Gastrocnemius medialis (tissue), 4 donors: Measurements from ENCODE around the gene TLCD2. TPM values are rescaled to one million over a fixed set of nuclear protein-coding genes. Genes with fewer than 3 reads are reported as not detected.
"Not testable (repeated sequence)": the region's sequence is repeated elsewhere in the genome, so short reads cannot be mapped to it uniquely, and the experiment has no call there.

Experiments used
- ATAC-seq, 2 donors: fragments of 150-250 bp; one replicate each; pipeline ENCODE4 v1.9.1; 2016
- DNase-seq, 2 donors: peaks; one replicate each; pipeline ENCODE4 v3.0.0-alpha.2; 2019
- H3K27ac ChIP-seq, 4 donors: fragments of 200-600 bp; sonication (generic); 1 replicate in 1 of 4; 2 replicates in 3 of 4; pipeline ENCODE4 v1.5.1; 2016 to 2018; ENCODE audit warnings: mild to moderate bottlenecking in 2 of 4, moderate library complexity in 1 of 4
- H3K27me3 ChIP-seq, 3 donors: fragments of 200-600 bp; sonication (generic) in 2 of 3; 1 replicate in 1 of 3; 2 replicates in 2 of 3; pipeline versions ENCODE4 v1.5.1 to v1.6.0; 2016 to 2019; ENCODE audit warnings: mild to moderate bottlenecking in 1 of 3, moderate library complexity in 1 of 3
- H3K36me3 ChIP-seq, 2 donors: fragments of 200-600 bp; sonication (generic) in 1 of 2; one replicate each; pipeline ENCODE4 v1.5.1; 2017 to 2018
- H3K4me1 ChIP-seq, 2 donors: fragments of 200-600 bp; sonication (generic) in 1 of 2; one replicate each; pipeline ENCODE4 v1.5.1; 2016 to 2017; ENCODE audit warnings: mild to moderate bottlenecking in 2 of 2
- H3K4me3 ChIP-seq, 4 donors: fragments of 200-600 bp; sonication (generic) in 3 of 4; 1 replicate in 1 of 4; 2 replicates in 3 of 4; pipeline ENCODE4 v1.5.1; 2016 to 2019; ENCODE audit warnings: mild to moderate bottlenecking in 2 of 4
- H3K9me3 ChIP-seq, 3 donors: fragments of 200-600 bp; sonication (generic) in 2 of 3; 1 replicate in 1 of 3; 2 replicates in 2 of 3; pipeline ENCODE4 v1.5.1; 2016 to 2019
- CTCF ChIP-seq, 5 experiments: fragments of 450-650 bp in 3 of 5; fragments of 200-600 bp in 2 of 5; sonication (generic) in 2 of 5; IDR thresholded peaks in 4 of 5; conservative IDR thresholded peaks in 1 of 5; 1 replicate in 4 of 5; 2 replicates in 1 of 5; pipeline ENCODE4 v1.5.1; 2016 to 2019; ENCODE audit warnings: antibody characterized with exemption in 5 of 5, mild to moderate bottlenecking in 3 of 5, moderate library complexity in 3 of 5
- POLR2A ChIP-seq, 2 donors: fragments of 450-650 bp; IDR thresholded peaks; one replicate each; pipeline ENCODE4 v1.6.1; 2017; ENCODE audit warnings: antibody characterized with exemption in 2 of 2, mild to moderate bottlenecking in 2 of 2, moderate library complexity in 2 of 2
- in situ Hi-C, 4 donors: fragments of 200-750 bp; cut with MboI; loops; one replicate each; pipeline versions ENCODE4 v1.15.0 to v1.8.0; 2017; ENCODE audit warnings: low sequenced_read_pairs in 4 of 4
- intact Hi-C: fragments of 100-400 bp; cut with DNase I; formaldehyde crosslinking; loops from one replicate; pipeline ENCODE4 v1.15.1; 2023; ENCODE audit warnings: low total_unique reads
- microRNA counts, 2 donors: library from miRNA; unstranded; fragments of <30 nt; microRNA quantifications; one replicate each; lab custom pipeline; 2016
- total RNA-seq, 4 donors: library from RNA; depleted of rRNA; stranded (reverse); fragments of >200 nt; gene quantifications; one replicate each; pipeline versions ENCODE4 v1.1.0 to v1.2.3, GENCODE V29; 2016

Gene TLCD2
- total RNA-seq, 4 donors from 2014 or later: 0.66 to 0.95 (median 0.85) TPM

DNA sequence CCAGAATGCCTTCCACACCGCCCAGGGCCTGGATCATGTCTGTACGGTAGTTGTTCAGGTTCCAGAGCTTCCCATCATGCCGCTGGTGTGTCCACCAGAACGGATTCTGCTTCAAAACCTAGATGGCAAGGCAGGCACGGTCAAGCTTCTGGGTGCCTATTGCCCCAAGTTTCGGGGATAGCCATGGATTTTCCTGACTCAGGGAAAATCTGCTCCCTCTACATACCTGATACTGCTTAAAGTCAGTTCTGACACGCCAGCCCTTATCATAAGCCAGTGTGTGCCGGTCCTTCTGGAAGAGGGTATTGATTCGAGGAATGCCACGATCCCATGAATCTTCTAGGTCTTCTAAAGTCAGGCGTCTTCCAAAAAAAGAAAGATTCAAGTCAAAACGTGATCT lies 49.1 kb downstream of the TLCD2 start:
- intact Hi-C loops (no loop called here), in situ Hi-C loops (loop anchor here (10.0 to 25.0 kb wide), 4 partner anchors 126 to 376 kb away; partner anchors contain the start of genes DPH1 (in 3 of the 4), OVCA2 (in 3 of the 4) and RTN4RL1 (in 3 of the 4))
- TF ChIP-seq CTCF (IDR thresholded peaks at IDR 0.05 in 4 of 5, conservative IDR thresholded peaks at IDR 0.05 in 1 of 5): no peak
- no peaks in the 10 kb centered on the region for H3K27me3 ChIP-seq
- H3K4me1 ChIP-seq: no peaks in the 10 kb centered on the region
- no peak overlapping the region for H3K4me3 ChIP-seq
- DNase-seq (no peak), ATAC-seq (no peak)
- peaks cover 21 to 92% of the 10 kb centered on the region in 2 donors for H3K36me3 ChIP-seq
- peak overlapping the region in 2 of 4 donors; percentile 16 to 36 for H3K27ac ChIP-seq
- H3K9me3 ChIP-seq: no peaks in the 10 kb centered on the region

GRCh38 chr17:1658100-1658499 lies 52.1 kb downstream of the TLCD2 start:
- H3K9me3 ChIP-seq: no peaks in the 10 kb centered on the region
- H3K27me3 ChIP-seq: no peaks in the 10 kb centered on the region
- H3K36me3 ChIP-seq: peaks cover 27 to 100% of the 10 kb centered on the region in 2 donors
- H3K4me1 ChIP-seq: no peaks in the 10 kb centered on the region
- TF ChIP-seq POLR2A (IDR thresholded peaks at IDR 0.05) (no peak), CTCF (IDR thresholded peaks at IDR 0.05 in 4 of 5, conservative IDR thresholded peaks at IDR 0.05 in 1 of 5) (no peak)
- ATAC-seq (no peak), DNase-seq (no peak)
- intact Hi-C loops (no loop called here), in situ Hi-C loops (loop anchor here (25.0 kb wide), 3 partner anchors 129 to 379 kb away; partner anchors contain the start of genes DPH1 (in 3 of the 4), OVCA2 (in 3 of the 4) and RTN4RL1 (in 3 of the 4))
- no peak overlapping the region for H3K4me3 ChIP-seq
- H3K27ac ChIP-seq: no peak overlapping the region

GRCh38 chr17:1653735-1654134 lies 56.4 kb downstream of the TLCD2 start:
- intact Hi-C loops: no loop called here
- Histone ChIP-seq H3K27me3 (no peaks in the 10 kb centered on the region), H3K36me3 (peaks cover 14 to 86% of the 10 kb centered on the region in 2 donors), H3K9me3 (no peaks in the 10 kb centered on the region), H3K4me3 (no peak overlapping the region), H3K4me1 (peaks cover 10 to 11% of the 10 kb centered on the region in 2 donors), H3K27ac (peak overlapping the region in 3 of 4 donors; percentile 30 to 99 (median 95))
- in situ Hi-C loops: loop anchor here (25.0 kb wide), 3 partner anchors 134 to 384 kb away; partner anchors contain the start of genes DPH1 (in 3 of the 4), OVCA2 (in 3 of the 4) and RTN4RL1 (in 3 of the 4)
- TF ChIP-seq POLR2A (IDR thresholded peaks at IDR 0.05) (no peak), CTCF (IDR thresholded peaks at IDR 0.05 in 4 of 5, conservative IDR thresholded peaks at IDR 0.05 in 1 of 5) (no peak)
- ATAC-seq: no peak
- DNase-seq: no peak

GRCh38 chr17:1652794-1653193 lies 57.4 kb downstream of the TLCD2 start:
- in situ Hi-C loops: loop anchor here (25.0 kb wide), 3 partner anchors 135 to 385 kb away; partner anchors contain the start of genes DPH1 (in 3 of the 4), OVCA2 (in 3 of the 4) and RTN4RL1 (in 3 of the 4)
- ATAC-seq, intact Hi-C loops, DNase-seq, H3K4me3 ChIP-seq, H3K9me3 ChIP-seq, H3K27me3 ChIP-seq: not testable (repeated sequence)
- Histone ChIP-seq H3K27ac (peak overlapping the region in 3 of 4 donors; percentile 30 to 99 (median 95)), H3K4me1 (peaks cover 19% of the 10 kb centered on the region in 2 donors), H3K36me3 (peaks cover 14 to 76% of the 10 kb centered on the region in 2 donors)

MicroRNAs encoded within 50 kb of the gene (microRNA counts, 767-probe panel; counts per million panel counts)
- microRNA hsa-miR-22-3p (lab: Ali Mortazavi, UCI): 11,452 to 11,817 counts per million in 2 donors

Other genes with a start within 250 kb of the TLCD2 start
- gene MYO1C, start 217.7 kb downstream of the TLCD2 start, total RNA-seq: 10 to 100 TPM; 24.8 to 76.6 (median 58.6) TPM
- 100 to 1,000 TPM; 102 to 196 (median 114) TPM for gene INPP5K, start 193.8 kb downstream of the TLCD2 start, total RNA-seq
- 10 to 100 TPM in 3 of 4 donors, 1 to 10 TPM in 1; 9.4 to 24.3 (median 19.6) TPM for gene PITPNA, start 147.6 kb downstream of the TLCD2 start, total RNA-seq
- 10 to 100 TPM; 26.9 to 96.9 (median 55.2) TPM for gene SLC43A2, start 81.5 kb downstream of the TLCD2 start, total RNA-seq
- gene SCARF1, start 64.6 kb downstream of the TLCD2 start, total RNA-seq: 10 to 100 TPM in 1 of 4 donors, 1 to 10 TPM in 3; 4.1 to 15.1 (median 5.7) TPM
- 10 to 100 TPM; 45.5 to 94.7 (median 58.9) TPM for gene RILP, start 60.5 kb downstream of the TLCD2 start, total RNA-seq
- 100 to 1,000 TPM; 127 to 261 (median 195) TPM for gene PRPF8, start 25.5 kb downstream of the TLCD2 start, total RNA-seq
- 10 to 100 TPM; 22.3 to 61.1 (median 42.7) TPM for gene WDR81, start 14.3 kb upstream of the TLCD2 start, total RNA-seq
- 1 to 10 TPM in 3 of 4 donors, under 1 TPM in 1; 0.85 to 6.4 (median 4.3) TPM for gene SERPINF2, start 32.5 kb upstream of the TLCD2 start, total RNA-seq
- gene SERPINF1, start 51.7 kb upstream of the TLCD2 start, total RNA-seq: 100 to 1,000 TPM; 554 to 698 (median 631) TPM
- 10 to 100 TPM; 15.1 to 18.1 (median 16.7) TPM for gene SMYD4, start 119.5 kb upstream of the TLCD2 start, total RNA-seq
- 10 to 100 TPM; 26.5 to 46.8 (median 34.9) TPM for gene RPA1, start 119.6 kb upstream of the TLCD2 start, total RNA-seq